RWPE2 (cell line): ENCODE results near the gene CDK11B.

Experiments
- ATAC-seq: fragments of 200-7000 bp; cut with Tn5 transposase; 3 replicates; pipeline ENCODE4 v1.9.1; 2021; ENCODE audit warnings: low read depth
- DNase-seq: peaks from one replicate; pipeline ENCODE4 v3.0.0-alpha.2; 2020; ENCODE audit warnings: low spot score
- H3K27ac ChIP-seq: fragments of 450-650 bp; 2 replicates; pipeline ENCODE4 v1.5.1; 2017; ENCODE audit warnings: mild to moderate bottlenecking; ENCODE audit not compliant: poor library complexity, severe bottlenecking
- H3K27me3 ChIP-seq: fragments of 250-450 bp; sonication (Bioruptor Pico); 2 replicates; pipeline ENCODE4 v1.5.1; 2021; ENCODE audit warnings: mild to moderate bottlenecking, moderate library complexity; ENCODE audit not compliant: insufficient read depth, poor library complexity, severe bottlenecking
- H3K36me3 ChIP-seq: fragments of 250-450 bp; sonication (Bioruptor Pico); 2 replicates; pipeline ENCODE4 v1.5.1; 2020; ENCODE audit warnings: low read depth, mild to moderate bottlenecking, moderate library complexity
- H3K4me1 ChIP-seq: fragments of 250-450 bp; sonication (Bioruptor Pico); 2 replicates; pipeline ENCODE4 v1.5.1; 2021; ENCODE audit warnings: mild to moderate bottlenecking, moderate library complexity; ENCODE audit not compliant: insufficient read depth, poor library complexity, severe bottlenecking
- H3K4me3 ChIP-seq: fragments of 250-450 bp; sonication (Bioruptor Pico); 2 replicates; pipeline ENCODE4 v1.5.1; 2021; ENCODE audit warnings: mild to moderate bottlenecking, moderate library complexity; ENCODE audit not compliant: severe bottlenecking
- H3K9me3 ChIP-seq: fragments of 250-450 bp; sonication (Bioruptor Pico); 2 replicates; pipeline ENCODE4 v1.5.1; 2021; ENCODE audit warnings: mild to moderate bottlenecking, moderate library complexity; ENCODE audit not compliant: severe bottlenecking
- TF ChIP-seq, protein P1 (sequence below): fragments of 450-650 bp; IDR thresholded peaks from one replicate; pipeline ENCODE4 v1.5.1; 2017; ENCODE audit warnings: mild to moderate bottlenecking, moderate library complexity; ENCODE audit not compliant: poor library complexity, severe bottlenecking

Gene CDK11B

DNA sequence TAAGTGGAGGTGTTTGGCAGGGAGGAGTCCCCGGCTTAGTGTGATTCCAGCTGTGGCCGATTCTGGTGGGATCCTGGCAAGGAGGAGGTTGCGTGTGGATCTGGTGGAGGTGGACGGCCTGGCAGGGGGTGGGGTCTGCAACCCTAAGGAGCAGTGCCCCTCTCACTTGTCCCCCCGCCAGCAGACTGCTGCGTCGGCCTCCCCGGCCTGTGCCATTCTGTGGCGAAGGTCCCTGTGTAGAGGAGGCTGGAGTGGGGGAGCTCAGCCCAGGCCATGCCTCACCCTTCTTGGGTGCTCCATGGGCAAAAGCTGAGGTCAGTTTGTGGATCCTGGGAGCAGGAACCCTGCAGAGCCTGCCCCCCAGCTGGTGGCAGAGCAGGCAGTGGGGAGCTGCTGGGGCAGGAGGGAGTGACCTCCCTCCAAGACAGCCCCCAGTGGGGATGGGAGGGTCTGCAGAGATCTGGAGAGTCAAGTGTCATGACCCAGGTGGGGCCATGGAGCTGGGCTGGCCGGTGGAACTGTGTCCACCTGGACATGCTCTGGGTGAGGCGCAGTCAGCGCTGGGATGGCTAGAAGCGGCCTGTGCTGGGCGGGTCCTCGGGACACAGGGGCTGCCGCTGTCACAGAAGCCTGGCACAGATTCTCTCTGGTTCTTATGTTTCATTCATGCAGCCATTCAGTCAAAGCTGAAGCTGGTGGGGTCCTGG, 38.2 kb downstream of the CDK11B start:
- H3K36me3 ChIP-seq: no peaks in the 10 kb centered on the region
- DNase-seq (no peak), ATAC-seq (no peak)
- no peaks in the 10 kb centered on the region for H3K27me3 ChIP-seq
- H3K27ac ChIP-seq: no peak overlapping the region
- no peaks in the 10 kb centered on the region for H3K4me1 ChIP-seq
- no peak overlapping the region for H3K4me3 ChIP-seq
- H3K9me3 ChIP-seq: no peaks in the 10 kb centered on the region
- TF ChIP-seq, protein P1, sequence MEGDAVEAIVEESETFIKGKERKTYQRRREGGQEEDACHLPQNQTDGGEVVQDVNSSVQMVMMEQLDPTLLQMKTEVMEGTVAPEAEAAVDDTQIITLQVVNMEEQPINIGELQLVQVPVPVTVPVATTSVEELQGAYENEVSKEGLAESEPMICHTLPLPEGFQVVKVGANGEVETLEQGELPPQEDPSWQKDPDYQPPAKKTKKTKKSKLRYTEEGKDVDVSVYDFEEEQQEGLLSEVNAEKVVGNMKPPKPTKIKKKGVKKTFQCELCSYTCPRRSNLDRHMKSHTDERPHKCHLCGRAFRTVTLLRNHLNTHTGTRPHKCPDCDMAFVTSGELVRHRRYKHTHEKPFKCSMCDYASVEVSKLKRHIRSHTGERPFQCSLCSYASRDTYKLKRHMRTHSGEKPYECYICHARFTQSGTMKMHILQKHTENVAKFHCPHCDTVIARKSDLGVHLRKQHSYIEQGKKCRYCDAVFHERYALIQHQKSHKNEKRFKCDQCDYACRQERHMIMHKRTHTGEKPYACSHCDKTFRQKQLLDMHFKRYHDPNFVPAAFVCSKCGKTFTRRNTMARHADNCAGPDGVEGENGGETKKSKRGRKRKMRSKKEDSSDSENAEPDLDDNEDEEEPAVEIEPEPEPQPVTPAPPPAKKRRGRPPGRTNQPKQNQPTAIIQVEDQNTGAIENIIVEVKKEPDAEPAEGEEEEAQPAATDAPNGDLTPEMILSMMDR: no peak

DNA sequence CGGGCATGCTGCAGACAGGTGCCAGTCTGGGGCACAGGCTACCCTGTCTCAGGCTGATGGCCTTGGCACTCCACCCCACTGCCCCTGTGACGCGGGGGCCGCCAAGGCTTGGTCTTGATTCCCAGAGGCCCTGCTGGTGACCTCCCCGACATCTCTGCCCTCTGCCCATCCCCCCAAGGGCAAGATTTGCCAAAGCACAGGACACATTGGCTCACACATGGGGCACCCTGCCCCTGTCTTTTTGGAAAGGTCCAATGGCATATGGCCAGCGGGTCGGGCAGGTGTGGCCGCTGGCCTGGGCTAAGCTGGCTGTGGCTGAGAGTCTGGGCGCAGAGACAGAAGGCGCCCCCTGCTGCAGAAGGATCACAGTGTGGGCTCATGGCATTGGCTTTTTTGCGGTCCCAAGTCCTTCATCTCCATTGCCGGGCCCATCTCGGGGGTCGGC, 38.9 kb downstream of the CDK11B start:
- no peak for ATAC-seq
- no peak for DNase-seq
- TF ChIP-seq, protein P1: no peak

DNA sequence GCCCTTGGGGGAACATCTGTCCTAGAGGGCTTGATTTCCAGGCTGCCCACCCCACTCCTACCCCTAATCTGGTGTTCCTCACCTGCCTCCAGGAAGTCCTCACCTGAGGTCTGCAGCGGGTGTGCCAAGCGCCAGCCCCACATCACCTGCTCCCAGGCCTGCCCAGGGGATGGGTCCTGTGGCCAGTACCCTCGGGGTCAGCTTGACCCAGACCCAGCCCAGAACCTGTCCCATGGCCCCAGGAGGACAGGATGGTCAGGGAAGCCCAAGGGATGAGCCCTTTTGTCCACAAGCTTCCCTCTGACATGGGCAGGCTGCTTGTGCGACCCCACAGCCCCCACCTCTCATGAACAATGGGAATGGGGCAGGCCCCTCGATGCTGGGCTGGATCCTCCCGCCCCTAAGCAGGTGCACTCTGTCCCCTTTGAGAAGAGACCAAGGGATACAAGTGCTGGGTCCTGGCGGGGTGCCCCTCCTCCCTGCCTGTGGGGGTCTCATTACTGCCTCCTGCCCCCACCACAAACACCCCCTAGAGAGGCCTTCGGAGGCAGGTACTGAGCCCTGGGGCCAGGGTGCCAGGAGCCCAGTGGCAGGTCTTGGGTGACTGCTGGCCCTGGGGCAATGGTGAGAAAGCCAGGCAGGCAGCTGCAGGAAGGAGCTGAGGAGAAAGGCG, 40.3 kb downstream of the CDK11B start:
- H3K4me1 ChIP-seq: no peaks in the 10 kb centered on the region

More for the DNA sequence above, 38.9 kb downstream of the CDK11B start:
- no peaks in the 10 kb centered on the region for H3K27me3 ChIP-seq
- no peak overlapping the region for H3K27ac ChIP-seq
- H3K9me3 ChIP-seq: no peaks in the 10 kb centered on the region
- no peaks in the 10 kb centered on the region for H3K36me3 ChIP-seq
- no peaks in the 10 kb centered on the region for H3K4me1 ChIP-seq
- H3K4me3 ChIP-seq: no peak overlapping the region

DNA sequence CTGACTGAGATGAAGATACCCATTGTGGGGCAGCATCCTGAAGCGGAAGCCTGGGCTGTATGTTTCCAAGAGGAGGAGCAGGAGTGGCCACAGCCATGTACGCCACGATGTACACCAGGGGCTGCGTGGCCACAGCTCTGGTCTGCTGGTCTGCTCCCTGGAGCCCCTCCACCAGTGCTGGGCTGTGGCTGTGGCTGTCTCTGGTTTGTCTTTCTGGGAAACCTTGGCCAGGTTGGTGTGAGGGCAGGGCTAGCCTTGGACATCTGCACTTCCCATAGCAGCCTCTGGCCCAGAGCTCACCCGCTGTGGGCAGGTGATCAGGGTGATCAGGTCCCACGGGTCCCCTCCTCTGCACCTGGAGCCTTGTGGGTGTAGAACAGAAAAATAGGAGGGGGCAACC, 40.9 kb downstream of the CDK11B start:
- Histone ChIP-seq H3K4me3 (no peak overlapping the region), H3K27ac (no peak overlapping the region), H3K27me3 (no peaks in the 10 kb centered on the region), H3K9me3 (no peaks in the 10 kb centered on the region), H3K4me1 (no peaks in the 10 kb centered on the region), H3K36me3 (no peaks in the 10 kb centered on the region)
- TF ChIP-seq, protein P1: no peak
- no peak for ATAC-seq
- DNase-seq: no peak

More for the DNA sequence above, 40.3 kb downstream of the CDK11B start:
- Histone ChIP-seq H3K9me3 (no peaks in the 10 kb centered on the region), H3K36me3 (no peaks in the 10 kb centered on the region), H3K4me3 (no peak overlapping the region), H3K27ac (no peak overlapping the region), H3K27me3 (no peaks in the 10 kb centered on the region)
- DNase-seq (no peak), ATAC-seq (no peak)
- TF ChIP-seq, protein P1: no peak

DNA sequence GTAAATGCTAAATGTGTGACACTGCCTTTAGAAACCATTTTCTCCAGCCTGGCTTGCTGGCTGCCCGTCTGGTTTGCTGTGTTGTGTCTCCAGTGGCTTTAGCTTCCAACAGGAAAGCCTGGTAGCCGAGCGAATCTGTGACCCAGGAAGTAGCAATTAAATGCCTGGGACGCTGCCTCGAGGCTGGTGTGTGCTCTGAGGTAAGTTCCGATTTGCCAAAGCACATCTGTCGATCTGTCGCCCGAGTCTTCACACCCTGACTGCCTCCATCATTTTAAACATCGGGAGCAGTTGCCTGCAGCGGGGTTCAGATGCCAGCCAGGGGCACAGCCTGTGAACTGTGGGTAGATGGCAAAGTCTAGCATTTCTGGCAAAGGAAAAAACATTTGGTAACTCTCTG, 41.3 kb downstream of the CDK11B start:
- H3K4me1 ChIP-seq: no peaks in the 10 kb centered on the region
- ATAC-seq (no peak), DNase-seq (no peak)
- no peak overlapping the region for H3K27ac ChIP-seq
- no peaks in the 10 kb centered on the region for H3K9me3 ChIP-seq
- TF ChIP-seq, protein P1: no peak
- no peaks in the 10 kb centered on the region for H3K36me3 ChIP-seq
- no peak overlapping the region for H3K4me3 ChIP-seq
- H3K27me3 ChIP-seq: no peaks in the 10 kb centered on the region
